HG03108 (cell line): Measurements from ENCODE around the gene TMEM140.

ENCODE experiments used
- ATAC-seq: cut with Tn5 transposase; IDR thresholded peaks from one replicate; pipeline ENCODE4 v1.9.1; 2021; ENCODE audit warnings: moderate library complexity; ENCODE audit not compliant: unreplicated experiment

The TMEM140 gene

DNA sequence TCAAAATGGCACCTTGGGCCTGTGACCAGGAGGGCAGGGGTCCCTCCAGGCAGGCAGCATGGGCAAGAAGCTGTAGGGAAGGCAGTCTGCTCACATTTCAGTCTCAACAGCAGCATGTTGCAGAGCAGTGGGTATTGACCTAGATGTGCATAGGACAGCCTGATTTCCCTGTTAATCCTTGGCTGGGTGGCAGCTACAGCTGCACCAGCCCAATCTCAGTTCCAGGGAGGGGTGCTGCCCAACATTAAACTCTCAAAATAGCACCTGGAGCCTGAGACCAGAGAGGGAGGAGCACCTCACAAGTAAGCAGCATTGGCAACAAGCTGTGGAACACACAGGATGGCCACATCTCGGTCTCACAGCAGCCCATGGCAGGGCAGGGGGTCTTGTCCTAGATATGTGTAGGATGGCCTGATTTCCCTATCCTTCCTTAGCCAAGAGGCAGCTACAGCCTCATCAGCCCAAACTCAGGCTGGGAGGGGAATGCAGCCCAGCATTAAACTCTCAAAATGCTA, 10.3 kb downstream of the TMEM140 start:
- no peak for ATAC-seq

DNA sequence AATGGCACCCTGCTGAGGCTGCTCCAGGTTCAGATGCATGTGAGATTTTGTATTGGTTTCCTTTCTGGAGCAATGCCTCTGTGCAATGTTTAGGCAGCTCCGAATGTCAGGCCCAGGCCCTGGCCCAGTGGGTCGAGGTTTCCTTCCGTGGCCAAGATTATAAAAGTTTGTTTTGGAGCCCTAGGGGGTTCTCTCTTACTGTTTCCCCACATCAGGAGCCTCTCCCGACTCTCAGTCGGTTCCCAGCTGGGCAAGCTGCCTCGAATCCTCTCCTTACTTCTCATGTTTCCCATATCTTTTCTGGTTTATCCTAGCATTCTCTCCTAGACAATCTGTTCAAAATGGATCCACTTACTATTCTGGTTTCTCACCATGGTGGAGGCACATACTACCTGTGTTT, 11.0 kb downstream of the TMEM140 start:
- no peak for ATAC-seq

DNA sequence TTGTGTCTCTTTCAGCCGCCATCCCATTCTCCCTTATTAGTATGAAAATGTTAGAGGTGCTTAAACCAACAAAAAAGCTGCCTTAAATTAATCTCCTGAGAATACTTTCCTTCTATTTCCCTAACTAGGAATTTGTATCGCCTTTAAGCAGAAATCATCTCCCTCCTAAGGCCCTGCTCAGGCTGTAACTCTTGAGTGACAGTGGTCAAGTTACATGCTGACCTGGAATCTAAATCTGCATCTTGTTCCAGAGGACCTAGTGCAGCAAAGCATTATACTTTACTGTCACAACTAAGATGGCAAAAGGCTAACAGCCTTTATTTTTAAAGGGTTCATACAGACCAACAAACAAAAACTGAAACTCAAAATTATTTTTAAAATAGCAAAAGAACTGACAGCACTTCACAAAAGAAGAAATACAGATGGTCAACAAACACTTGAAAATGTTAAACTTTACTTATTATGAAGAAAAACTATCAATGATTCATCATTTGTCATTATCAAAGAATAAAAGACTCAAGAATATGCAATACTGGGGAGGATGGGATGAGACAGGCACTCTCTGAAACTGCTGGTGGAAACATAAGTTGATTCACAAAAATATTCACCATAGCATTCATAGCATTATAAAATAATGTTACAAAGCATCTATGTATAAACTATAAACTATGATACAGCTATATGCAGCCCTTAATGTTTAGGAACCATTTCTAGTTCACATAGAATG, 11.7 kb downstream of the TMEM140 start:
- ATAC-seq: no peak

DNA sequence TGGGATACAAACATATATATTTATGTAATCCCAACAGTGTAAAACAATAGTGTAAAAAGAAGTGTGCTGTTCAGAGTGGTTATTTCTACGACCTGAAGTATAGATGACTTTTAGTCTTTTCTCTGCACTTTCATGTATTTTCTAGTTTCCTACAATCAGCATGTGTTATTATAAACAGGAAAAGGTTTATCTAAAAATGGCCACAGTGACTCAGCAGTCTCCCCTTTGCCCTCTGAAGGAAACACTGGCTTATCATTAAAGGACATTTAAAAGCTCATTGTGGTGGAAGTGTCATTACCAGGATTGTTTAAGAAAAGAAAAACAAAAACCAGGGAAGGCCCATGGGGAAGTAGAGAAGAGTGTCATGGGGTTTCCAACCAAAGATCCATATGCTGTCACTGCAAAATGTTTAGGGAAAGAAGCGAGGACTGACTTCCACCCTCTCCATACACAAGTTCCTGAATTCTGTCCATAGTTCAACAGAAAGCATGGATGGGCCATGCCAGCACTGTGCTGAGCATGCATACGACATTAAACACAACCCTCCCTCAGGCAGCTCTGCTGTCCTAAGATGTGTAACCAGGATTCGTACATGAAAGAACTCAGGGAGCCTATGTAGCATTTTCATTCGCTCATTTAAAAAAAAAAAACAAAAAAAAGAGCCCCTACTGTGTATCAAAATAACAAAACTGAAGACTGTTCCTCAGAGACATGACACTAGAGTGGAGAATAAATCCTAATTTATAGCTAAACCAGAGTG, 12.4 kb downstream of the TMEM140 start:
- peak; percentile 61 for ATAC-seq

DNA sequence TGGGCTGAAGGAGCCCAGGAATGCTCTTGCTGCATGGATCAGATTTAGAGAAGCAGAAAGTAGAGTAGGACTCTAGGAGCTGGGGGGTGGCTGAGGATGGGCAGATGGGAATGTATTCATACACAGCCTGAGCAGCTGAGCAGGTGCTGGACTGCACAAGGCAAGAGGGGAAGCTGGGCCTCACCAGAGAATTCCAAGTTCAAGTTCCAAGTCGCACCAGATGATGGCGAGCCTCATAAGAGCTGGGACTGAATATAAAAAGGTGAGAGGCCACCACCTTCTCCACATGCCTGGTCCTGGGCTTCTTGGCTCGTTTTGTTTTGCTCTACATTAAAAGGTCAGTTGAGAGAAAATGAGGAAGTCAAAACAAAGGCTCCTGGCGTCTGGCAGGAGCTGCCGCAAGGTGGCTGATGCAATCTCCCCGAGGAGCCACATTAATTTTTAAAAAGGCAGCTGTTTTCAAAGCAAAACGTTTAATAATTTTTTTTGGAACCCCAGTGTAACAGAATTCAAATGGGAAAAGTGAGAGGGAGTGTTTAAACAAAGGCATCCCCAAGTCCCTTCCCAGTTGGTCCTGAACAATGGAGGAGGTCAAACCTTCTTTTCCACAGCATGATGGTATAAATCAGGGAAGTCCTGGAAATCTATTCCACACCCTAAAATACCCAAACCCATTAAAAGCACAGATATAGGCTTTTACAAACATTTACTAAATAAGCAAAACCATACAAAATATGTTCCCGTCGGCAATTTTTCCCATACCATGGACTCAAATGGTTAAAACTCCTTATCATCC, 13.2 kb downstream of the TMEM140 start:
- no peak for ATAC-seq

DNA sequence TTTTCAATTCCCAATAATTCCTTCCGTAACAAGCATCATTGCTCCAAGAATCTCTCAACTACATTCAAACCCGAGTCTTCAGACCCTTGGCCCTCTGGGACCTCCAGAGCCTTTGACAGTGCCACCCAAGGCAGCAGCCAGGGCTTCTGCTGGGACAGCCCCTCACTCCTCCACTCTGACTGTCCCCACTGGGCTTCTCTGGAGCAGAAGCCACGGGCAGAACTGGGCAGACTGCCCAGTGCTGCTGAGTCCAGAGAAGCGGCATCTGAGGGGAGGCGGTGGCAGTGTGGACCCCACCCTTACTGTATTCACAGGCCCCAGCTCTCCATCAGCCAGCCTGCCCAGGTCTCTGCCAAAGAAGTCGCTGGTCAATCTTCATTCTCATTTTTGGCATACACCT, 13.8 kb downstream of the TMEM140 start:
- no peak for ATAC-seq

DNA sequence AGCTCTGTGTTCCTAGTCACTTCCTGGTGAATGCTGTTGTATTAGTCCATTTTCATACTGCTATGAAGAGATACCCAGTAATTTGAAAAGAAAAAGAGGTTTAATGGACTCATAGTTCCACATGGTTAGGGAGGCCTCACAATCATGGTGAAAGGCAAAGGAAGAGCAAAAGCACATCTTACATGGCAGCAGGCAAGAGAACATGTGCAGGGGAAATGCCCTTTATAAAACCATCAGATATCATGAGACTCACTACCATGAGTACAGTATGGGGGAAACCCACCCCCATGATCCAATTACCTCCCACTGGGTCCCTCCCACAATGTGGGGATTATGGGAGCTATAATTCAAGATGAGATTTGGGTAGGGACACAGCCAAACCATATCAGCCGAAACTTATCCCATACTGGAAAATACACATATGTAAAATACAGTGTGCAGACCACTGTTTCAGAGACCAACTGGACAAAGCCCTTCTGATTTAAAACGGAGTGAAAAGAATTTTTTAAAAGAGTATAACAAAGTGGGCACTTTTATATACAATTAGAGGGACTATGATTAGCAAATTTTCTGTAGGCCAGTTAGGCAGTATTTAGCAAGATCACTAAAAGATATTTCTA, 14.6 kb downstream of the TMEM140 start:
- ATAC-seq: no peak

DNA sequence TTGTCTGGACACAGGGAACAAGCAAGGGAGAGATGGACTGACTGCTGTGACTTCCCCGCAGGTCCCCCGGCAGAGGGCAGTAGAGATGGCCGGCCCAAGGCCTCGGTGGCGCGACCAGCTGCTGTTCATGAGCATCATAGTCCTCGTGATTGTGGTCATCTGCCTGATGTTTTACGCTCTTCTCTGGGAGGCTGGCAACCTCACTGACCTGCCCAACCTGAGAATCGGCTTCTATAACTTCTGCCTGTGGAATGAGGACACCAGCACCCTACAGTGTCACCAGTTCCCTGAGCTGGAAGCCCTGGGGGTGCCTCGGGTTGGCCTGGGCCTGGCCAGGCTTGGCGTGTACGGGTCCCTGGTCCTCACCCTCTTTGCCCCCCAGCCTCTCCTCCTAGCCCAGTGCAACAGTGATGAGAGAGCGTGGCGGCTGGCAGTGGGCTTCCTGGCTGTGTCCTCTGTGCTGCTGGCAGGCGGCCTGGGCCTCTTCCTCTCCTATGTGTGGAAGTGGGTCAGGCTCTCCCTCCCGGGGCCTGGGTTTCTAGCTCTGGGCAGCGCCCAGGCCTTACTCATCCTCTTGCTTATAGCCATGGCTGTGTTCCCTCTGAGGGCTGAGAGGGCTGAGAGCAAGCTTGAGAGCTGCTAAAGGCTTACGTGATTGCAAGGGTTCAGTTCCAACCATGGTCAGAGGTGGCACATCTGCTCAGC, 16.6 kb downstream of the TMEM140 start:
- no peak for ATAC-seq

DNA sequence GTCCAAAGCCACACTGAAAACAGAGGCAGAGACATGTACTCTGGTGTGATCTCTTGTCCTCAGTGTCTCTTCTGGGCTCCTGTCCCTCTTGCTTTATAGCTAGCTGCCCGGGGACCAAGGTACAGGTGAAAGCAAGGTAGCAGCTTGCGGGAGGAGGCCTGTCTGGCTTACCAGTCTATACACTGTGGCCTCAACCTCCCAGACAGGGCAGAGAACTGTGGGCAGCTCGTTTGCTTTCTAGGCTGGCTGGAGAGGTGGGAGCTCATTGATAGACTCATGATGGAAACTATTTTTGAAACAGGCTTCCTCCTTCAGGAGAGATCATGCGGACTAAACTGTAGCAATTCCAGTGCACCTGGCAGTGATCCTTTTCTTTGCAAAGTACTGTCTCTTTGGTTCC, 18.0 kb downstream of the TMEM140 start:
- no peak for ATAC-seq

DNA sequence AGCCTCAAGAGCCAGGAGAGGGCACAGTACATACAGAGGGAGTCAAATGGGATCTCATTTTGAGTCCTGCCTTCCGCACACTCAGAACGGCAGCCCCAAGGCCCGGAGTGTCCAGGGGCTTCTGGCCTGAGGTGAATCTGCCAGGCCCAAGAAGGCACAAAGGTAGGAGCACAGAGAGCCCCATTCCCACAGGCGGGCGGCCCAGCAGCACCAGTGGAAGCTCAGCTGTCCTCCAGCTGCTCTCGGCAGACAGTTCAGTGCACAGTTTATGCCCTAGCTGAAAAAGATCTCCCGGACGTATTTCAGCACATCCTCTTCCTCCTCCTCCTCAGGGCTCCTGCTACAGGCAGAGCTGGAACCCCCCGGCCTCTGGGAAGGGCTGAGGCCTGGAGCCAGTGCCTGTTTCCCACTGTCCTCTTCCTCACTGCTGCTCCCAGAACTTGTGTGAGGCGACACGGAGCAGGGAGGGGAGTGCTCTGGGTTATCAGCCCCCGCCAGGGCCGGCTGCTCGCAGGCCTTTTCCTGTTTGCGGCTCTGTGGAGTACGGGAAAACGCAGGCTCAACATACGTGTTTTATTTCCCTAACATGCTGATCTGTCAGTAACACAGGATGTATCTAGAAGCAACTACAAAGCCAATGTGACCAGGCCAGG, 18.6 kb downstream of the TMEM140 start:
- ATAC-seq: no peak

DNA sequence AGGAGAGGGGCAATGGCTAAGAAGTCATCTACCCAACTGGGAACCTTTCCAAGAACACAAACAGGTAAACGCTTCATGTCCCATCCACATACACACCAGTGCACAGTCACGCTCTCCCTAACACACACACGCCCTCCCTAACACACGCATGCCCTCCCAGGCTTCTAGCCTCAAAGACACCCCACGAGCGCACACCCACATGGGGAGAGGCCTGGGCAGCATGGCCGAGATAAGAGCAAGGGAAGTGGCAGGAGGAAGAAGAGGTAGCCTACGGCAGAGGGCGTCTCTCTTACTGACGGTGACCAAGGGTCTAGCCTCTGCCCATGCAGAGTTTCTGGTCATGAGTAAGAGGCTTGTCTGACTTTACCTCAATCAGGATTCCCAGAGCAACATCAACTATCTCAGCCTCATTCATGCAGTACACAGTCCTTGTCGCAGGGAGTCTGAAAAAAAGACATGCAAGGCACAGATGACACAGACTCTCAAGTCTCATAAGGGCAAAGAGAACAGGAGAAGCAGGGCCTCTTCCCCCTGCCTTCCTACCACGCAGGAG, 19.6 kb downstream of the TMEM140 start:
- ATAC-seq: no peak

DNA sequence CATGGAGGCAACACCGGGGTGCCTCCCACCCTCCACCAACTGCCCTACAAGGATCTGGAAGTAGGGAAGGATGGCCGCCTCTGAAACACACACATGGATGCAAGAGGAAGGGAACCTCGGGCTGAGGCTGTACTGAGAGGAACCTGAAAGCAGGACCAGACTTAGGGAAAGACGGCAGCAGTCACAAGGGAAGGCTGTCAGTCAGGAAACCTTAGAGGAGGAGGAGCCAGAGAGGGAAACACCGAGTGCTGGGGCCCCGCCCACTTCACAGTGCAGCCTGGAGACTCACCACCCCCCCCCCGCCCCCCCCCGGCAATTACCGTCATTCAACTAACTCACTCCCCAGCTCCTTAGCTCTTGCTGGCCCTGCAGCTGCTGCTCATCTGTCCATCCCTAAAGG, 20.1 kb downstream of the TMEM140 start:
- no peak for ATAC-seq

DNA sequence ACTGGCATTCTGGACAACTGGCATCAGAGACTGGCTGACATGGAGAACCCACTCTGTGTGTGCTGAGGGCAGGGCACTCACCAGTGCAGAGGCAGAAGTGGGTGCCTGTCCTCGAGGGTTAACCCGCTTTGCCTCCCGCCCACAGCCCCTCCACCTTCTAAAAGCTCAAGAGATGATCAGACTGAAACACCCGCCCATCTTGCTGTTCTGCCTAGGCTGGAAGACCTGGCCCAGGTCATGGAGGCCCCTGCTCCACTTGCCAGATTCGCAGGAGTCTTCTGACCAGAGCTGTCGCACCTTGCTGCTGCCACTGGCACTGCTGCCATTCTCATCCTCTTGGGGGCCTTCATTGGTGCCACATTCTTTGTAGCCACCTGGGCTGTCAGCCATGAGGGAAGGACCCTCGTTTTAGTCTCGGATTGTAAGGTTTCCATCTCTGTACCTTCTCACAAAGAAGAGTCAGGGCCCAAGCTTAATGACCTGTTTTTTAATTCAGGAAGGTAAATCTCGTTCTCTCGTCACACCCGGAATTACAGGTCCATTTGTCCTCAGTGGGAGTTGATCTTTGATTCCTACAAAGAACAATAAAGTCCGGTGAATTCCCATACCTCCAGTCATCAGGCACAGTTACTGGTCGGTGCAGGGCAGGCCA, 20.7 kb downstream of the TMEM140 start:
- no peak for ATAC-seq

DNA sequence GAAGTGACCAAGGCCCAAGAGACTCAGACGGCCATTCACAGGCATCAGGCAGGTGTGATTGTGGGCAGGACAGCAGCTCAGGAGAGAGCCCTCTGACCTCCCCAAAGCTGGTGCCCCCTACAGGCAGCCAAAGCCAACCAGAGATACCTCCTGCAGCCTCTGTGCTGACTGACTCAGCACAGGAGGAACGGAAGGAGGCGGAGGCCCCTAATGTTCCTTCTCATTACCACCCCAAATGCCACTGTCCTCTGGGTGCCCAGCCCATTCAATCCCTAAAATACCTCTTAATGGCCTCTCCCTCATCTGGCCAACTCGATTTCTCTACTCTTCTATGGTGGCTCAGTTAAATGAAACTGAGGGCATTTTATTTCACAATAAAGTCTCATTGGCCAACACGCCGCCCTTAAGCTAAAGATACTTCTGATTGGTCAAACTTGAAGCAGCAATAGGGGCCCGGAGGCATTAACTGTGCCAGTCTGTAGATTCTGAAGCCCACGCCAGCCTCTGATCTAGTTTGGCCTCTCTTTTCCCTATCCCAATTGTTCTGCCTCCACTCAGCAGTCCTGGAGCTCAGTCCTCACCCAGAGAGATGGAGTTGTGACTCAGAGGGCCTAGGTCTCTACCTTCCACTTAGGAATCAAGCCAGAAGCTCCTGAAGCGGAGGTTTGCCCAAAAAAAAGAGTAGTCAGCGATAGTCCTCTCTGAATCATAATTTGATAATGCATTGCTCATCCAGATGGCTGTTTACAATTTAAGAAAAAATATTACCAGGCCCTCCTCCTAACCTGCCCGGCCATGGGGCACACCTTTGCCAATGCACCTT, 21.5 kb downstream of the TMEM140 start:
- peak; percentile 32 for ATAC-seq

DNA sequence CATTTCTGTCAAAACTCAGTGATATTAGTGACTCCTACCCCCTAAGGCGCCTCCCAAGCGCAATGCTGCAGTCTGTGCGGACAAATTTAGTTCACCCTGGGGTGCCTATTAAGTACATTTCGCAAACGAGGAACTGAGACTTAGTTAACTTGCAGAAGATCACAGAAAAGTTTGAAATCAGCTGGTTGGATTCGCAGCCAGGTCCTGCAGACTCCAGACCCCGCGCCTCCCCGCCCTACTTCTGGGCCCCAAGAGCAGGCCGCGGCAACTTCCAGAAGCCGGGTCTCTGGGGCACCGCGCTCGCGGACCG, 22.0 kb downstream of the TMEM140 start:
- no peak for ATAC-seq

DNA sequence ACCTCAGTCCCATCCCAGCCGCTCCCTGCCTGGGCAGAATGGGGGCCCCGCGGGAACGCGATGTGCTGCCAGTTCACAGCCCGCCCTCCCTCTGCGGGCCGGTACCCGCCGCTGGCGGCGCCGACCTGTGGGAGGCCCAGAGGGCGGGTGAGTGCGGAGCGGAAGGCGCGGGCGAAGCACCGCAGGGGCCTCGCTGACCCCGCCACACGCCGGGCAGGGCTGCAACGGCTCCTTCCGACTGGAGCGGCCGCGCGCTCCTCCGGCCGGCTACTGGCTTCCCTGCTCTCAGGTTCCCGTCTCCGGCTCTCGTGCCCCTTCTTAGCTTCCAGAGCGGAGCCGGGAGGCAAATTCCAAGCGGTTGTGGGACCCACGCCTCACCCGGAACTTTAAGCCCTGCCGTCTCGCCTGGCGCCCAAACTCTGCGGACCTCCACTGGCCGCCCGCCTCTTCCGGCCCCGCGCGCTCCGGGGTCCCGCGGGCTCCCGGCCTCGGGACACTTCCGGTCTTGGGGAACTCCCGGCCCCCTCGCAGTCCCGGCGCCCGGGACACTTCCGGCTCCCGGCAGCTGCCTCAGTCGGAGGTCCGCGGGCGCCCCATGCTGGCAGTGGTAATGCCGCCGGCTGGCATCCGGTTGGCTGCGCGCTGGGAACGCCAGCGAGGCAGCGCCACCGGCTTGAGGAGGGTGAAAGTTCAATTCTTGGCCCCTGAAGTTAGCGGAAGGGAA, 22.6 kb downstream of the TMEM140 start, which contains the start of gene CYREN:
Gene CYREN, minus strand, starts transcription at position 434 of the 724 bp plus-strand sequence. CDS start 1,785 bp downstream, outside the sequence.
- ATAC-seq: peak; percentile 65

DNA sequence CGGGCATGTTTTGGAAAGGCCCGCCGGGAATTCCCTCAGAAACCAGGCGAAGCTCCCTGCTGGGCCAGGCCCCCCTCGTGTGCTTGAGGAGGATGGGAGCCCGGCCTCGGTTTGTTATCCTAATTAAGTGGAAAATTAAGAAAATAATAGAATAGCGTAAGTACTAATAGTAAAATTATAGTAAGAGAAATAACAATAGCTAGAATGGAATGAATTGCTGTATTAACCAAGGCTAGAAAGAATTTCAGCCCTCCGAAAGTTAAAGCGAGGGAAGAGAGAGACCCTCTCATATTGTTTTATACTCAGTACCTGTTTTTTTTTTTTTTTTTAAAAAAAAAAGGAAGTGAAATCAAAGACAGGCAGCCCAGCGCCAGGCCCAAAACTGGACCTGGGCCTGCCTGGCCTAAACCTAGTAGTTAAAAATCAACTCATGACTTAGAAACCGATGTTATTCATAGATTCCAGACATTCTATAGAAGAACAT, 23.2 kb downstream of the TMEM140 start:
- peak; percentile 25 for ATAC-seq
